ENCODE results near the gene VCP. TPM values are rescaled to one million over a fixed set of nuclear protein-coding genes. Genes with fewer than 3 reads are reported as not detected.
A peak's percentile ranks its signal among the peaks of the same experiment; 100 is the strongest.

The VCP gene
- total and polyA plus RNA-seq, 4 donors, result 201 to 281 (median 231) TPM

DNA sequence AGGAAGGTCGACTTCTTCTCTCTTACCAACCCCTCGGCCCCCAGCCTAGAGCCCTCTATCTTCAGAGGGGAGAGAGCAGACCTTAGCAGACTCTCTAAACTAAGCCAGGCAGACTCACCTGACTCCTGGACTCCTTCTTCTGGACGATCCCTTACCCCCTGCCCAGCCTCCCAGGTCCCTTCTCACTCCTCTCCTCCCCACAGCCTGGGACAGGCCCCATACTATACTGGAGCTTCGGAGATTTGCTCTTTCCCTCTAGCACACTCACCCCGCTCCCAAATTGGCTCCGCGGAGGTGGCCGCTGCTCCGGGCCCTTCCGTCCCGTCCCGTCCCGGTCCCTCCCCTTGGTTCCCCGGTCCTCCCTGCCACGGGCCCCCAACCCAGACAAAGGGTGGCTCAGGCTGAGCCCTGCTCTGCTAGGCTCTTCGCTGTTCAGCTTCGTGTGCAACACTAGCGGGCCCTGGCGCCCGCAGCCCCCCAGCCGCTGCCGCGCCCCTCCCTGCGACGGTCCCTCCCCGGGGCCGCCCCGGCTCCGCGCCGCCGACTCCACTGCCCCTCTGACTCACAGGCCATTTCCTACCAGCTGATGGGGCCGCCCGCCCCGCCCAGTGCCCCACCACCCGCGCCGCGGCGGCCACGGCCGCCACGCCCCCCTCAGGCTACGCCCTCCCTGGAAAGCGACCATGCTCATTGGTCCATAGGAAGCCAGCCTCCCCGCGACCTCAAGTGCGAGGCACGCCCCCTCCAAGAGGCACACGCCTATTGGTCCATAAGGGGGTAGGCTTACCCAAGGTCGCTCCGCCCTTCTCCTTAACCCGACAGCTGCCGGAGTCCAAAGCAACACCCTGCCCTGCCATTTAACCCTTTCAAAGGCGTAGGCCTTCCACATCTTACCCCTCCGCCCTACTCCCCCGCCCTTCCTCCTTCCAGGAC lies 38.8 kb upstream of the VCP start:
- peaks cover 27% of the 10 kb centered on the region for H3K36me3 ChIP-seq (ENCODE audit: control insufficient read depth, insufficient read depth, low read length)
- WGBS (ENCODE audit: insufficient coverage), result under 1% methylated on average over 57 of the region's 57 CpGs

GRCh38 chr9:35110327-35110761 lies 37.9 kb upstream of the VCP start:
- WGBS (ENCODE audit: insufficient coverage), result 17% methylated on average over 2 of the region's 3 CpGs

More for the DNA sequence above, 38.8 kb upstream of the VCP start:
- Histone ChIP-seq H3K27me3 (ENCODE audit: control insufficient read depth, insufficient read depth, low read length) (no peaks in the 10 kb centered on the region), H3K27ac (ENCODE audit: low read depth, low read length) (peak overlapping the region; percentile 88), H3K9me3 (ENCODE audit: control insufficient read depth, insufficient read depth, low read length) (no peaks in the 10 kb centered on the region), H3K4me1 (ENCODE audit: control insufficient read depth, insufficient read depth, low read length) (peaks cover 51% of the 10 kb centered on the region), H3K4me3 (ENCODE audit: low read depth, low read length) (peak overlapping the region; percentile 92)
- peak; percentile 80 to 99 (median 94) for DNase-seq (ENCODE audit: low read depth in 4 of 6, low spot score in 6 of 6)

DNA sequence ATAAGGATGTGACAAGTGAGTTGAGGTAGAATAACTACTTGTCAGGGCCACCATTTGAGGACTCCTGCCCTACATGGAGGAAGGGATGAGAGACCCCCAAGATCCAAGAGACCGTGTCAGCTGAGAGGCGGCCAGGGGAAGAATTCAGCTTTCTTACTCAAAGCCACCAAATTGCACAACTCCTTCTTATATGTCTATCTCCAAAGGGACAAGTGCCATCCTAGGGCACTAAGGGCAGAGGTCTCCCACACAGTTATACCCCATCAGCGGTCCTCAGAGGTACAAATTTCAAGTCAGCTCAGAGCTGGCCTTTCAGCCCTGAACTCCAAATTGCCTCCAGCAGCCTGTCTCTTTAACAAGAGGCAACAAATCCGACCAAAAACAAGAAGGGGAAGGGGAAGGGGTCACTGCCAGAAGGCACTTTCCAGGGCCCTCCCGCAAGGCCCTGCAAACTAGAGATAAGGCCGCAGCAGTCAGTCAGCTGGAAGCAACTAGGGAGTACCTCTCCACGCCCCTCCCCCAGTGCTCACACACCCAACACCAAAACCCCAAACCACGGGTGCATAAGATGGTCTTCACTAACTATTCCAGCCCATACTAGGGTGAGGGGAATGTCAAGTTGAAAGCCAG lies 36.6 kb upstream of the VCP start:
- WGBS (ENCODE audit: insufficient coverage), result 80% methylated on average over 2 of the region's 8 CpGs
- H3K9me3 ChIP-seq (ENCODE audit: control insufficient read depth, insufficient read depth, low read length), result no peaks in the 10 kb centered on the region
- H3K27ac ChIP-seq (ENCODE audit: low read depth, low read length), result no peak overlapping the region
- peaks cover 39% of the 10 kb centered on the region for H3K4me1 ChIP-seq (ENCODE audit: control insufficient read depth, insufficient read depth, low read length)
- H3K4me3 ChIP-seq (ENCODE audit: low read depth, low read length), result no peak overlapping the region
- peaks cover 49% of the 10 kb centered on the region for H3K36me3 ChIP-seq (ENCODE audit: control insufficient read depth, insufficient read depth, low read length)
- no peaks in the 10 kb centered on the region for H3K27me3 ChIP-seq (ENCODE audit: control insufficient read depth, insufficient read depth, low read length)
- no peak for DNase-seq (ENCODE audit: low read depth in 4 of 6, low spot score in 6 of 6)

More at GRCh38 chr9:35110327-35110761, 37.9 kb upstream of the VCP start:
- no peaks in the 10 kb centered on the region for H3K27me3 ChIP-seq (ENCODE audit: control insufficient read depth, insufficient read depth, low read length)
- H3K9me3 ChIP-seq (ENCODE audit: control insufficient read depth, insufficient read depth, low read length), result no peaks in the 10 kb centered on the region
- peaks cover 36% of the 10 kb centered on the region for H3K36me3 ChIP-seq (ENCODE audit: control insufficient read depth, insufficient read depth, low read length)
- DNase-seq (ENCODE audit: low read depth in 4 of 6, low spot score in 6 of 6), result peak in 2 of 6 donors; percentile 51 to 55
- peaks cover 44% of the 10 kb centered on the region for H3K4me1 ChIP-seq (ENCODE audit: control insufficient read depth, insufficient read depth, low read length)
- peak overlapping the region; percentile 92 for H3K4me3 ChIP-seq (ENCODE audit: low read depth, low read length)
- H3K27ac ChIP-seq (ENCODE audit: low read depth, low read length), result peak overlapping the region; percentile 88

GRCh38 chr9:35108461-35108860 lies 36.0 kb upstream of the VCP start:
- no peaks in the 10 kb centered on the region for H3K9me3 ChIP-seq (ENCODE audit: control insufficient read depth, insufficient read depth, low read length)
- H3K36me3 ChIP-seq (ENCODE audit: control insufficient read depth, insufficient read depth, low read length), result peaks cover 49% of the 10 kb centered on the region
- no peak overlapping the region for H3K4me3 ChIP-seq (ENCODE audit: low read depth, low read length)
- 94% methylated on average over 4 of the region's 6 CpGs for WGBS (ENCODE audit: insufficient coverage)
- DNase-seq (ENCODE audit: low read depth in 4 of 6, low spot score in 6 of 6), result no peak
- H3K27me3 ChIP-seq (ENCODE audit: control insufficient read depth, insufficient read depth, low read length), result no peaks in the 10 kb centered on the region
- no peak overlapping the region for H3K27ac ChIP-seq (ENCODE audit: low read depth, low read length)
- peaks cover 41% of the 10 kb centered on the region for H3K4me1 ChIP-seq (ENCODE audit: control insufficient read depth, insufficient read depth, low read length)

- H3K27me3 ChIP-seq (ENCODE audit: control insufficient read depth, insufficient read depth, low read length), result no peaks in the 10 kb centered on the region
- H3K4me1 ChIP-seq (ENCODE audit: control insufficient read depth, insufficient read depth, low read length), result peaks cover 46% of the 10 kb centered on the region
- H3K9me3 ChIP-seq (ENCODE audit: control insufficient read depth, insufficient read depth, low read length), result no peaks in the 10 kb centered on the region
- H3K4me3 ChIP-seq (ENCODE audit: low read depth, low read length), result no peak overlapping the region
- peaks cover 49% of the 10 kb centered on the region for H3K36me3 ChIP-seq (ENCODE audit: control insufficient read depth, insufficient read depth, low read length)
- DNase-seq (ENCODE audit: low read depth in 4 of 6, low spot score in 6 of 6), result no peak
- 82% methylated on average over 16 of the region's 18 CpGs for WGBS (ENCODE audit: insufficient coverage)
- H3K27ac ChIP-seq (ENCODE audit: low read depth, low read length), result no peak overlapping the region
These were observed 35.2 kb upstream of the VCP start for GRCh38 chr9:35107297-35108290.

DNA sequence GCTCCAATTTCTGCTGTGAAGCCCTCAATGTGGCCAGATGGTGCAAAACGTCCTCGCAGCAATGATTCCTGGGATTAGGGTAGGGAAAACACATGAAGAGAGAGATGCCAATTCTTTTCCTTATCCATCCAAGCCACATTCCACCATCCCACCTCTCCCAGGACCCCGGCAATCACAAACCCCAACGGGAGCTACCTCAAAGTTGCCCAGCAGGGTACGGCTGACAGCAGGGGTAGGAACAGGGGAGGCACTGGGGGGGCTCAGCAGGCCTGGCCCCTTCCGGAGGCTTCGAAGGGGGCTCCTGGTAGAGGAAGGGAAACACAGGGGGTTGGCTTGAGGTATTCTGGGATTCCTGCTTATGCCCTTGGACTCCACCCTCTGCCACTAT lies 33.9 kb upstream of the VCP start:
- 96% methylated on average over 3 of the region's 7 CpGs for WGBS (ENCODE audit: insufficient coverage)
- no peak overlapping the region for H3K4me3 ChIP-seq (ENCODE audit: low read depth, low read length)
- peaks cover 51% of the 10 kb centered on the region for H3K36me3 ChIP-seq (ENCODE audit: control insufficient read depth, insufficient read depth, low read length)
- no peaks in the 10 kb centered on the region for H3K9me3 ChIP-seq (ENCODE audit: control insufficient read depth, insufficient read depth, low read length)
- no peaks in the 10 kb centered on the region for H3K27me3 ChIP-seq (ENCODE audit: control insufficient read depth, insufficient read depth, low read length)
- H3K27ac ChIP-seq (ENCODE audit: low read depth, low read length), result no peak overlapping the region
- H3K4me1 ChIP-seq (ENCODE audit: control insufficient read depth, insufficient read depth, low read length), result peaks cover 51% of the 10 kb centered on the region
- no peak for DNase-seq (ENCODE audit: low read depth in 4 of 6, low spot score in 6 of 6)

DNA sequence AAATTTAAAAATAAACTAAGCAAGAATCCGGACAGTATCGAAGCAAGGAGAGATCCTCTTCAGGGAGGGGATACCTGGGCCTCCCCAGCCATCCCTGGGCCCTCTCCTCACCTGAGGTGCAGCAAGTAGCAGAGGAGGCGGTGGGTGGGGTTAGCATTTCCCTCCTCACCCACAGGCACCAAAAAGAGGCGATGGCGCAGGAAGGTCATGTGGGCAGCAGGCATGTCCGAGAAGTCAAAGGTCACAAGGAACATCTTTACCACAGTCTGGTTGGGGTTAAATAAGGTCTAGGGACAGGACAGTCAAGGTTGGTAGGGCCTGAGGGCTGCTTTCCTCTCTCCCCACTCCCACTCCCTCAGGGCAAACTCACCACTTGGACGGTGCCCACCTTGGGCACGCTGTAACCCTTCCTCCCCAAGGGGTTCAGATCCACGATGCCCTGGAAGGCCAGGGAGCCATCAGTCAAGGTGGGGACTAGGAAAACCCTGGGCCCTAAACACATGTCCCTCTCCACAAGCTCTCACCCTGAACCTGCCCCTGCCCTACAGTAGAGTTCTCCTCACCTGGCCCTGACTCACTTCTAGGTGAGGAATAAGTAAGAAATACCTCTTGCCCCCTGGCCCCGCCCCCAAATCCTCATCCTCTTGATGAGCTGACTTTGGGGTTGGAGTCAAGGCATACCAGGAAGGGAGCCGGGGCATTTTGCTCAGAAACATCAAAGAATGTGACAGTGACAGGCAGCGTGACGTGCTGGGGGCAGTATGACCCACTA lies 33.3 kb upstream of the VCP start:
- Histone ChIP-seq H3K9me3 (ENCODE audit: control insufficient read depth, insufficient read depth, low read length) (no peaks in the 10 kb centered on the region), H3K36me3 (ENCODE audit: control insufficient read depth, insufficient read depth, low read length) (peaks cover 57% of the 10 kb centered on the region), H3K4me3 (ENCODE audit: low read depth, low read length) (no peak overlapping the region), H3K27me3 (ENCODE audit: control insufficient read depth, insufficient read depth, low read length) (no peaks in the 10 kb centered on the region), H3K4me1 (ENCODE audit: control insufficient read depth, insufficient read depth, low read length) (peaks cover 50% of the 10 kb centered on the region), H3K27ac (ENCODE audit: low read depth, low read length) (no peak overlapping the region)
- DNase-seq (ENCODE audit: low read depth in 4 of 6, low spot score in 6 of 6), result no peak
- WGBS (ENCODE audit: insufficient coverage), result 92% methylated on average over 7 of the region's 13 CpGs

DNA sequence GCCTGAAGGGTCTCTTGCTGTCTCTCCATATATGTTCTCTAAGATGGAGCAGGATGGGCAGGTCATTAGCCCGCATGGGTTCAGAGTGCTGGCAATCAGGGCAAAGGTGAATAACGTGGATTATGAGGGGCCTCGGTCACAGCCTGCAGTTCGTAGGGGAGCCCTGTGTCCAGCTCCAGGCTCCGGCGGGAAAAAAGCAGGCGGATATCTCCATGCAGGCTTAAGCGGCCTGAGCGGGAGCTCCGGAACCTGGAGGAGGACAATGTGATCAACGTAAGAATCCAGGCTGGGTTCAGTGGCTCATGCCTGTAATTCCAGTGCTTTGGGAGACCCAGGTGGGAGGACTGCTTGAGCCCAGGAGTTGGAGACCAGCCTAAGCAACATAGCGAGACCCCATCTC lies 32.7 kb upstream of the VCP start:
- no peak for DNase-seq (ENCODE audit: low read depth in 4 of 6, low spot score in 6 of 6)
- no peak overlapping the region for H3K27ac ChIP-seq (ENCODE audit: low read depth, low read length)
- 86% methylated on average over 11 of the region's 12 CpGs for WGBS (ENCODE audit: insufficient coverage)
- H3K9me3 ChIP-seq (ENCODE audit: control insufficient read depth, insufficient read depth, low read length), result no peaks in the 10 kb centered on the region
- H3K27me3 ChIP-seq (ENCODE audit: control insufficient read depth, insufficient read depth, low read length), result no peaks in the 10 kb centered on the region
- peaks cover 63% of the 10 kb centered on the region for H3K36me3 ChIP-seq (ENCODE audit: control insufficient read depth, insufficient read depth, low read length)
- peaks cover 43% of the 10 kb centered on the region for H3K4me1 ChIP-seq (ENCODE audit: control insufficient read depth, insufficient read depth, low read length)
- no peak overlapping the region for H3K4me3 ChIP-seq (ENCODE audit: low read depth, low read length)
